Inflammatory macrophage (primary cell): Measurements from ENCODE around the gene MROH9.

Source experiments
- DNase-seq, 2 donors: peaks; one replicate each; pipeline ENCODE4 v3.0.0-alpha.2; 2020 to 2022

Gene MROH9

GRCh38 chr1:171082606-171083005, 147.3 kb downstream of the MROH9 start:
- DNase-seq, result no peak

- DNase-seq, result no peak
These were observed 147.9 kb downstream of the MROH9 start for GRCh38 chr1:171083222-171083621.

GRCh38 chr1:171084091-171084490, 148.8 kb downstream of the MROH9 start:
- DNase-seq, result no peak

- no peak for DNase-seq
These were observed 149.5 kb downstream of the MROH9 start for GRCh38 chr1:171084870-171085269.

GRCh38 chr1:171087896-171088295, 152.6 kb downstream of the MROH9 start:
- DNase-seq, result no peak

GRCh38 chr1:171090604-171091003, 155.3 kb downstream of the MROH9 start, which contains the start of gene FMO3:
TSS of gene FMO3 (plus strand) at chr1:171090905. CDS start at chr1:171092659, 1,754 bp downstream.
- no peak for DNase-seq

GRCh38 chr1:171103862-171104261, 168.5 kb downstream of the MROH9 start:
- no peak for DNase-seq

GRCh38 chr1:171107262-171107940, 172.1 kb downstream of the MROH9 start:
- no peak for DNase-seq

- no peak for DNase-seq
These were observed 172.6 kb downstream of the MROH9 start for GRCh38 chr1:171107969-171108368.

- no peak for DNase-seq
These were observed 174.6 kb downstream of the MROH9 start for GRCh38 chr1:171109966-171110365.

GRCh38 chr1:171110621-171111326, 175.4 kb downstream of the MROH9 start:
- no peak for DNase-seq

GRCh38 chr1:171112119-171112518, 176.8 kb downstream of the MROH9 start:
- DNase-seq, result no peak

GRCh38 chr1:171113382-171113781, 178.0 kb downstream of the MROH9 start:
- DNase-seq, result no peak
